CMK (cell line): ENCODE data around the gene HSD11B1L.
"Not testable (repeated sequence)": the region's sequence is repeated elsewhere in the genome, so short reads cannot be mapped to it uniquely, and the experiment has no call there.

Experiments
- DNase-seq: peaks from one replicate; pipeline ENCODE4 v3.0.0-alpha.2; 2010; ENCODE audit warnings: low read depth

HSD11B1L gene

GRCh38 chr19:5698635-5699422 lies 18.0 kb downstream of the HSD11B1L start:
- DNase-seq = no peak

DNA sequence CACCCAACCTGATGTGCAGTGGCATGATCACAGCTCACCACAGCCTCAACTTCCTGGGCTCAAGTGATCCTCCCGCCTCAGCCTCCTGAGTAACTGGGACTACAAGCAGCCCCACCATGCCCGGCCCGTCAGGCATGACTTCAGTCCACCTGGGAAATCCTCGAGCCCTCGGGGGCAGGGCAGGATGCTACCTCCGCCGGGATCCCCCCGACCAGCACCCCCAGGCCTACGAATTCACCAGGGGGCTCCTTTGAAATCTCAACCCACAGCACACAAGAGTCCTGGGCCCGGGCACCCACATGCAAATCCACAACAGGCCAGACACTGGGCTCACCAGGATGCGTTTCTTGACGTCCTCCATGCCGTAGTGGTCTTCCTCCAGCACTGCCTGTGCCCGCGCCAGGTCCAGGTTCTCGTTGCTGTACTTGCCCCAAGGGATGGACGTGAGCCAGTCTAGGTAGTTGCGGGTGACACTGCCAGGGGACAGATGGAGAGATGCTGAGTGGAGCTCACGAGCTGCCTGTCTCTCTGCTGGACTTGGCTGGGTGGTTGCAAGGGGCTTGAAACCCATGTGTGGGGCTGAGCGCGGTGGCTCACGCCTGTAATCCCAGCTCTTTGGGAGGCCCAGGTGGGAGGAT lies 19.7 kb downstream of the HSD11B1L start:
- no peak for DNase-seq

GRCh38 chr19:5702053-5702410 lies 21.2 kb downstream of the HSD11B1L start:
- DNase-seq = not testable (repeated sequence)

- no peak for DNase-seq
These were observed 23.3 kb downstream of the HSD11B1L start for GRCh38 chr19:5703819-5704818.

DNA sequence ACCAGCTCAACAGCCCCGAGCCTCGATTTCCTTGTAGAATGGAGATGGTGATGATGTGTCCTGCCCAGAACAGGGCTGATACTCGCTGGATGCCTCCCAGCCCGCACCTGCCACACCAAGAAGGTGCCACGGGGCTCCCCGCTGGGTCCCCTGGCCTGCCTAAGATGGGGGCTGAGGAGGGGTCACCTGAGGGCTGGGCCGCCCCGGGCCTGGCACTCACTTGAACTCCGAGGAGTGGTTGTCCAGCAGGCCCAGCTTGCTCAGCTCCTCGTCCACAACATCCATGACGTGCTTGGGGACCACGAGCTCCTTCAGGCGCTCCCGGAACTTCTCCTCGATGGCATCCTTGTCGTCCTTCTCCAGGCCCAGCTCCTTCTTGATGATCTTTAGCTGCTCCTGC lies 24.7 kb downstream of the HSD11B1L start:
- no peak for DNase-seq

DNA sequence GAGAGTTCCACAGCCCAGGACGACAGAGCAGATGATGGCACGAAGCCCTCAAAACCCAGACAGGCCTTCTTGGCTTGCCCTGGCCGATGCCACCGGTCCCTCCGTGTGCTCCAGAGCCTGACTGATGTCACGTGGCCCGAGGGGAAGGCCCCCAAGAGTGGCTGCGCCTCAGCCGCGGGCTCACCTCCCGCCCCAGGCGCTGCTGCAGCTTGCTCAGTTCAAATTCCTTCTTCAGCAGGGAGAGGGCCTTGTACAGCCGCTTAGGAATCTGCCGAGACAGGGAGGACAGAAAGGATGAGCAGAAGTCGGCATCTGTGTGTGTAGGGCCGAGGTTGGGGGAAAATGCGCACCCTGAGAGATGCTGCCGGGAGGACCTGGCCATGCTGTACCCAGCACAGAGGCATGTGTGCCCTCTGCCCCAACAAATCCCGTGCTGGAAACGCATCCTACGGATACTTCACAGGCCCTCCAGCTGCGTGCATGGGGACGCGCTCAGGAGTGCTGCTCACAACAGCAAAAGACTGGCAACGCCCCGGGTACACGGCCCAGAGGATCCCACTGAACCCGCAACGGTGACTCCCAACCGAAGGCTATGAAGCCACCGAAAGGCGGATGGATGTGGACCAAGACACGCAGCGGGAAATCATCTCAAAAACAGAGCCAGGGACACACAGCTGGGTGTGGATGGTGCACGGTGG lies 26.2 kb downstream of the HSD11B1L start:
- no peak for DNase-seq

GRCh38 chr19:5707576-5708575 lies 27.0 kb downstream of the HSD11B1L start:
- no peak for DNase-seq

- DNase-seq = no peak
These were observed 30.2 kb downstream of the HSD11B1L start for GRCh38 chr19:5711025-5711424.

DNA sequence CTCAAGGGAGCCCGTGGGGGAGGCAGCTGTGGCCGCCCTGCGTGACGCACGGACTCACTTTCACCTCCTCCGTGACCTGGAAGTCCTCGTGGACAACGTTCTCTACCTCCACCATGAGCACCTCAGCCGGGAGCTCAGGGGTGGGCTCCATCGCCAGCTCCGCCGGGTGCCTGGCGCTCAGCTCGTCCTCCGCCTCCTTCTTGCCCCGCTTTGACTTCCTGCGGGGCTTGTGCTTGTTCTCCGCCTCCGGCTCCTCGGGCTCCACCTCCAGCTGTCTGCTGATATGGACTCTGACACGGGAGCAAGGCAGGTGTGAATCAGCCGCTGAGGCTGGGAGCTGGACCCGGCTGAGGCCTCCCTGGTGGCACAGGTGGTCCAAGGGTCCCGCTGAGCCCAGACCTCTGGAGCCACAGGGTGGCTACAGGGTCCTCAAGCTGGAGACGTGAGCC lies 30.9 kb downstream of the HSD11B1L start:
- DNase-seq = no peak

DNA sequence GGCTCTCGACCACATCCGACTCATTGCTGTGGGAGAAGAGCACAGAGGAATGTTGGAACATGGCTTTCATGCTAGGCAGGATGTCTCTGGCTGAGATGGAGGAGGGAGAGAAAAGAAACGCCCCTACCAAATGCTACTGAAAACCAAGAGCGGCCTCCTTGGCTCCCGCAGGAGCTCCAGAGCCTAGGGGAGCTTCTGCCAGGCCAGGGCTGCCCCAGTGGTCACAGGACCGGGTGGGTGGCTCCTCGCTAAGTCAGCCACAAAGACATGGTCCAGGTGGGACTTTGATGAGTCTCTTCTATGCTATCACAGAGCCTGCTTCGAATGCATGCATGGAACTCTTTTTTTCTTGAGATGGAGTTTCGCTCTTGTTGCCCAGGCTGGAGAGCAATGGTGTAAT lies 32.4 kb downstream of the HSD11B1L start:
- no peak for DNase-seq

GRCh38 chr19:5714816-5715215 lies 34.0 kb downstream of the HSD11B1L start:
- no peak for DNase-seq

DNA sequence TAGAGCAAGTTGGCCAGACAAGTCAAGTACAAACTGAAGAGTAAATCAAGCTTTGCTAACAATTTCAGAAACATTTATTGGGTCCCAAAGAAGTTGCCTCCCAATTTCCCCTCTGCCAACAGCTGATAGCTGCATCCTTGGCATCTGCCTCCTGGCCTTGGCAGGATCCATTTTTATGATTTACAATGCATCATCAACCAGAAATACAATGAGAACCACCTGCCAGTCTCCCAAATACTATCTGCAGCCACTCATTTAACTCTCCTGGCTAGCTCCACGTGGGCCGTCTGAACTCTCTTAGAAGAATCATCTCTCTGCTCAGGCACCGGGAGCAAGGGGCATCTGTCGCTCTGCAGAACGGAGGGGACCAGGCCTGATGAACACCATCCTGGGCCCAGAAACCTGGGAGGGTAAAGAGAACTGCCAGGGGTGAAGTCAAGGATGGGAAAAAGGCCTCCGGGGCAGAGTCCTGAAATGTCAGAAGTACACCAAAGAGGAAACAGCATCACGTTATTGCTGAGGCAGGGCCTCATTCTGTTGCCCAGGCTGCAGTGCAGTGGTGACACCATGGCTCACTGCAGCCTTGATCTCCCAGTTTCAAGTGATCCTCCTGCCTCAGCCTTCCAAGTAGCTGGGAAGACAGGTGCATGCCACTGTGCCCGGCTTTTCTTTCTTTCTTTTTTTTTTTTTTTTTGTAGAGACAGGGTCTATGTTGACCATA lies 36.5 kb downstream of the HSD11B1L start:
- DNase-seq = no peak

- DNase-seq = no peak
These were observed 37.3 kb downstream of the HSD11B1L start for GRCh38 chr19:5718037-5718578.

DNA sequence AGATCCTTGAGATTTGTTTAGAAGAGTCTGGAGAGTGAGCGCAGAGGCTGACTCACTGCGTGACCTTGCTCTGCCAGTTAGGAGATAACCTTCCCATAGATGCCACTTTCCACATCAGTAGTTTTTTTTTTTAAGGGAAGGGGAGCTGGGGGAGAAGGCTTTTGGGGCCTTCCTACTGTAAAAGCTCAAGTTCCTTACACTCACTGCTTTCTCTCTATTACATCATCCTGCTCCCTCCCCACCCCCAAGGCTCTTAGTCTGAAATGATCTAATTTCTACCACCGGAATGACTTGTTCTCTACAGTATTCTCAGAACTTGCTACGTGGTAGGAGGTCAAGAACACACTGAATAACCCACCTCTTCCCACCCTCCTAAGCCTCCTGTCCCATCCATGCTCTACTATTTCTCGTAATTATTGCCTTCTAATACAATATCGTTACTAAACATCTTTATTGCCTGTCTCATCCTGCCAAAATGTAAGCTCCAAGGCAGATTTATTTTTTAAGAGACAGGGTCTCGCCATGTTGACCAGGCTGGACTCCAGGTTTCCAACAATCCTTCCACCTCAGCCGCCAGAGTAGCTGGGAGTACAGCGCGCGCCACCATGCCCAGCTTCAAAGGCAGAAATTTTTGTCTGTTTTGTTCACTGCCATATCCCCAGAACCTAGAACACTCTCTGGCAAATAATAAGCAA lies 37.9 kb downstream of the HSD11B1L start:
- DNase-seq = peak; percentile 49

DNA sequence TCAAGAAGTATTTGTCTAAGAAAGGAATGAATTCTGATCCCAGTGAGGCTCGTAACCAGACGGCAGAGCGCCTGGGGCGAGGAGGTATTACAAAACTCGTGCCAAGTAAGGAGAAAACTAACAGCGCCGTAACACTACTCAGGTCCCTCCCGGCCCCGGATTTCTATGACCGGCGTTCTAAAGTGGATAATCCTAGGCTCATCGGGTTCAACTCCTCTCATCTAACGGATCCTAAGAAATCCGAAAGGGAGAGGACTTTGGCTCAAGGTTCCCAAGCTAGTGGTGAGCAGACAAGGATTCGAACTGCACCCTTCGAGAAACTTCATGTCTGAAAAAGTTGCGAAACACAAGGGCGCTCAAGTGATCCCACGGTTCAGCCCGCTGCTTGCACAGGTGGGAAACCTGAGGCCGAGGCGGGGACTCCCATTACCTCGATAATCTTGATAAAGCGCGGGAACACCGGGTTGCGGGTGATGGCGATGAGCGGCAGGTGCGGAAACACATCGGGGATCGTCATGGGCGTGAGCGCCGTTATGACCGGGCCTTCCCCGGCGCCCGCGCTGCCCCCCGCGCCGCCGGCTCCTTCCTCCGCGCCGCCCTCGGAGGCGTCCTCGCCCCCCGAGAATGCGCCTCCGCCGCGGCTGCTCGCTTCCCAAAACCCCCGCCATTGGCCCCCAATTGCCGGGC lies 38.6 kb downstream of the HSD11B1L start:
- no peak for DNase-seq

DNA sequence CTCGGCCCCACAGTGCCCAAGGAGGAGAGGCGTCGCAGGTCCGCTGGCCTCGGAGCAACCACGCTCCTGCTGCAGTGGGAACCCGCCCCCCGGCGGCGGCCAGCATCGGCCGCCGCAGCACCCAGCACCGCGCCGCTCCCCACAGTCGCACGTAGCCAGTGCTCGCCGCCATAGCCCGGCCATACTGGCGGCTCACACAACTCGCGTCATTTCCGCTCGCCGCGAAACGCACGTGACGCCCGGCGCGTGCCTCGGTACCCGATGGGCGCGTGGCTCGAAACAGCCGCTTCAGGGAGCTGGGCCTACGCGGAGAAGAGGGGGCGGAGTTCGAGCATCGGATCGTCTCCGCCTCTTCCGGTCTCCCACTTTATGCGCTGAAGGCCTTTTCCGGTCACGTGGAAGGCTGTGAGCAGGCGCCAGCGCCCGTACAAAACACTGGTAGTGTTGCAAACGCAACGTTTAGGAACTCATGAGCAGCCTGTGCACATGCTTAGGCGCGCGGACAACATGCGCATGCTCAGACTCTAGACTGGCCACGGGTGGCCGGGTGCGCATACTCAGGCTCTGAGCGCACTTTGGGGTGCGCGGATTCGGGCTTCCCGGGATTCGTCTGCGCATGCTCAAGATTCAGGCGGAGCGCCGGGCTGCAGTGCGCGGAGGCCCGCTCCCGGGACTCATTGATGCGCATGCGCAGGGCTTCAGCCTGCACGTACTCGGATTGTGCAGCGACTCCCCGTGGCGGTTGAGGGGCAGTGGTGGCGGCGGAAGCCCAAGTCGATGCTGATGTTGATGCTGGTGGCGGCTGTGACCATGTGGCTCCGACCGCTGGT lies 39.3 kb downstream of the HSD11B1L start, which contains the start of the genes CATSPERD and LONP1:
TSS of gene CATSPERD (plus strand) at position 677 of the 830 bp plus-strand sequence. CDS start at position 778, 101 bp downstream.
TSS of gene LONP1 (minus strand) at position 186 of the 830 bp plus-strand sequence. CDS start at position 172, 14 bp downstream.
- DNase-seq = peak; percentile 96

- DNase-seq = no peak
These were observed 46.7 kb downstream of the HSD11B1L start for GRCh38 chr19:5727453-5728050.
